ACHN (cell line): Measurements from ENCODE around the gene LSR.

Experiments used
- DNase-seq: peaks from one replicate; pipeline ENCODE4 v3.0.0-alpha.2; 2015
- in situ Hi-C: cut with HindIII; loops from 2 replicates; pipeline ENCODE4 v1.10.0; 2017; ENCODE audit warnings: low sequenced_read_pairs, low pct_ligation_motif_present, low pct_unique_long_range_greater_than_20kb

The LSR gene

GRCh38 chr19:35309481-35310279 is 60.9 kb downstream of the LSR start:
- no peak for DNase-seq
- in situ Hi-C loops = no loop called here

GRCh38 chr19:35310331-35310730 is 61.5 kb downstream of the LSR start:
- no peak for DNase-seq
- in situ Hi-C loops = no loop called here

DNA sequence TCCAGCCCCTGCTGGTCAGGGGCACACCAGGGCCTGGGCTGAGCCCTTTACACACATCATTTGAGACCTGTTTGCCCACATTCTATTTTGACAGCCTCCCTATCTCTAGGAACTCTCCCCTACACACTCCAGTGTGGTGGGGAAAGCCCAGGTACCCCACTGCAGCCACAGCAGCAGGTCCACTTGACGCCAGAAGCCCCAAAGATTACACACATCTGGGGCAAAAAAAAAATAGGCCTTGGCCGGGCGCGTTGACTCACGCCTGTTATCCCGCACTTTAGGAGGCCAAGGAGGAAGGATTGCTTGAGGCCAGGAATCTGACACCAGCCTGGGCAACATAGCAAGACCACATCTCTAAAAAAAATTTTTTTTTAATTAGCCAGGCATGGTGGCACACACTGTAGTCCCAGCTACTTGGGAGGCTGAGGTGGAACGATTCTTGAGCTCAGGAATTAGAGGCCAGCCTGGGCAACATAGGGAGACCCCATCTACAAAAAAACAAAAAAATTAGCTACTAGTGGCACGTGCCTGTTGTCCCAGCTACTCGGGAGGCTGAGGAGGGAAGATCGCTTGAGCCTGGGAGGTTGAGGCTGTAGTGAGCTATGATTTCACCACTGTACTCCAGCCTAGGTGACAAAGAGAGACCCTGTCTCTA is 62.1 kb downstream of the LSR start:
- DNase-seq = no peak
- in situ Hi-C loops = no loop called here

DNA sequence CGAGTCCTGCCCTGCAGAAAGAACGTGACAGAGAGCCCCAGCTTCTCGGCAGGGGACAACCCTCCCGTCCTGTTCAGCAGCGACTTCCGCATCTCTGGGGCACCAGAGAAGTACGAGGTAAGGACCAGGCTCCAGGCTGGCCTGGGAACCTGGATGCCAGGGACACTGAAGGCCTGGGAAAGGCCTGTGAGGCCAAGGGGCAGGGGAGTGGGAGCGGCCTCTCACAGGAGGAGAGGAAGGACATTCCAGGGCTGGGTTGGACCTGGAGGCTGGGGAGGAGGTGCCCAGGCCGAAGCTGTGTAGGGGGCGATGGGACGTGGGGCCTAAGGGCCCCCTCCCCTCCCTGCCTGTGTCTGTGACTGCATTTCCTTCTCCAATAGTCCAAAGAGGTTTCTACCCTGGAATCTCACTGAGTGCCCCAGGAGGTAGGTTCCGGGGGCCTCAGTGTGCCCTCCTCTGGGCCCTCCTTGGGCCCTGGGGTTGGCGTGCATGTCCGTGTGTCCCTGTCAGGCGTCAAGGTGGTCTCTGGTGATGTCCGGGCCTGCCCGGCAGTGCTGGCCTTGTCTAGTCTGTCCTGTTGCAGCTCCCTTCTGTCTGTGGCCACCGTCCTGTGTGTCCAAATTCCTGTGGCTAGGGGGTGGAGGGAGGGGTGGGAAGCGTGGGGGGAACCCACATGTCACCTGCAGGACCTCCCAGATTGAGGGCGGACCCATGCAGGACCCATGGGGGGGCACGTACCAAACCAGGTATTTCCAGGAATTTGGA is 63.3 kb downstream of the LSR start:
- DNase-seq = no peak
- in situ Hi-C loops = no loop called here

GRCh38 chr19:35313587-35313986 is 64.8 kb downstream of the LSR start:
- in situ Hi-C loops = no loop called here
- no peak for DNase-seq

DNA sequence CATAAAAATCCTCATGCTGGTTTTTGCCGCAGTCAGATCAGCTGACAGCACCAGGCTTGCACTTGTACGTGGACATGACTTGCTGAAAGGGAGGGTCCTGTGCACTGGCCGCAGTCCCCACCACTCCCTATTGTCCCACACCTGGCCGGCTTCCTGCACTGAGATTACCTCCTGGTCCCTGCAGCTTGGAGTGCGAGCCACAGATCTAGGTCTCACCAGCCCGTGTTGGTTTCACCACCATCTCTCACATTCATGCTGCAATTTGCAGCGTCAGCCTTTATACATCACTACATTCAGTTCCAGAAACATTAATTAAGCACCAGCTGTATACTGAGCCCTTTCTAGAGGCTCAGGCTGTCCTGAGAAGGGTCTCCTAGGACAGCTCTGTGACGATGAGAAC is 65.2 kb downstream of the LSR start:
- in situ Hi-C loops = no loop called here
- DNase-seq = no peak

GRCh38 chr19:35314858-35315470 is 66.2 kb downstream of the LSR start:
- in situ Hi-C loops = no loop called here
- DNase-seq = no peak

DNA sequence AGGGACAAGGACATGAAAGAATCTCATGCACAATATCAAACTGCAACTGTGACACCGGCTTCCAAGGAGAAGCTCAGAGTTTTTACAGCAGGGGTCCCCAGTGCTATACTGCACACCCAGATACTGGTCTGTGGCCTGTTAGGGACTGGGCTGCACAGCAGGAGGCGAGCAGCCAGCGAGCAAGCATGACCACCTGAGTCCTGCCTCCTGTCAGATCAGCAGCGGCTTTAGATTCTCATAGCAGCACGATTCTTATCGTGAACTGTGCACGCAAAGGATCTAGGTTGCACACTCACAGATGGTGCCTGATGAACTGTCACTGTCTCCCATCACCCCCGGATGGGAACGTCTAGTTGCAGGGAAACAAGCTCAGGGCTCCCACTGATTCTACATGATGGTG is 67.1 kb downstream of the LSR start:
- no peak for DNase-seq
- in situ Hi-C loops = no loop called here

DNA sequence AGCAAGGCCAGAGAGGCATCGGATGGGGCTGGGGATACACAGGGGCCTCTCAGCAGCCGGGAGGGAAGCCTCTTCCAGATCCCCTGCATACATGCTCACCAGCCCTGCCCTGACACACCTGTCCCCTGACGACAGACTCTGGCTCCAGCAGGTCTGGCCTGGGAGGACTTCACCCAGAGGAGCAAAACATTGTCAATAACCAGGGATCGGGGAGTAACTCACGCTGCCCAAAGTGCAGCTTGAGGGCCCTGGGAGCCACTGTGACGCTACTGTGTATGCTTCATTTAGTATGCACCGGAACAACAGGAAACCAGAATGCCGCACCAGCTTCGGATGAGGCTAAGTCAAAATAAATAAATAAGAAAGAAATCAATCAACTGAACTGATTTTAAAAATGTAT is 67.8 kb downstream of the LSR start:
- no peak for DNase-seq
- in situ Hi-C loops = no loop called here
